GM19351 (cell line): ENCODE measurements around the gene SLC6A1.

Experiments used
- ATAC-seq: cut with Tn5 transposase; IDR thresholded peaks from one replicate; pipeline ENCODE4 v1.9.1; 2021; ENCODE audit warnings: mild to moderate bottlenecking, moderate library complexity; ENCODE audit not compliant: unreplicated experiment

SLC6A1 gene

GRCh38 chr3:10970306-10970960, 22.1 kb upstream of the SLC6A1 start:
- ATAC-seq: no peak

- no peak for ATAC-seq
Measured at GRCh38 chr3:10972072-10972782, 20.3 kb upstream of the SLC6A1 start.

GRCh38 chr3:10973046-10973595, 19.4 kb upstream of the SLC6A1 start:
- ATAC-seq: no peak

- ATAC-seq: no peak
Measured at GRCh38 chr3:10974131-10974530, 18.4 kb upstream of the SLC6A1 start.

GRCh38 chr3:10974746-10975375, 17.7 kb upstream of the SLC6A1 start:
- ATAC-seq: no peak

GRCh38 chr3:10975695-10976234, 16.8 kb upstream of the SLC6A1 start:
- no peak for ATAC-seq

GRCh38 chr3:10976770-10977169, 15.8 kb upstream of the SLC6A1 start:
- no peak for ATAC-seq

GRCh38 chr3:10977892-10978510, 14.5 kb upstream of the SLC6A1 start:
- no peak for ATAC-seq

- no peak for ATAC-seq
Measured at GRCh38 chr3:10978956-10979355, 13.6 kb upstream of the SLC6A1 start.

GRCh38 chr3:10980312-10980711, 12.2 kb upstream of the SLC6A1 start:
- ATAC-seq: no peak

GRCh38 chr3:10981031-10981430, 11.5 kb upstream of the SLC6A1 start:
- no peak for ATAC-seq

- no peak for ATAC-seq
Measured at GRCh38 chr3:10981961-10982360, 10.6 kb upstream of the SLC6A1 start.

- ATAC-seq: no peak
Measured at GRCh38 chr3:10982782-10983181, 9.8 kb upstream of the SLC6A1 start.

- ATAC-seq: no peak
Measured at GRCh38 chr3:10983219-10983916, 9.2 kb upstream of the SLC6A1 start.

GRCh38 chr3:10984371-10984896, 8.1 kb upstream of the SLC6A1 start:
- no peak for ATAC-seq

GRCh38 chr3:10985181-10985580, 7.4 kb upstream of the SLC6A1 start:
- ATAC-seq: no peak

- no peak for ATAC-seq
Measured at GRCh38 chr3:10986592-10986991, 6.0 kb upstream of the SLC6A1 start.

- ATAC-seq: no peak
Measured at GRCh38 chr3:10988001-10988665, 4.4 kb upstream of the SLC6A1 start.

- ATAC-seq: no peak
Measured at GRCh38 chr3:10988991-10989484, 3.5 kb upstream of the SLC6A1 start.
